Large intestine (tissue), 12 donors: ENCODE data around the gene NTF3. TPM values are rescaled to one million over a fixed set of nuclear protein-coding genes. Genes with fewer than 3 reads are reported as not detected.

Experiments used
- DNase-seq, 2 donors: peaks; one replicate each; pipeline versions ENCODE4 v3.0.0 to v3.0.0-alpha.2; 2013
- H3K27ac ChIP-seq: one replicate; pipeline ENCODE4 v1.5.1; 2013; ENCODE audit warnings: low read length
- H3K27me3 ChIP-seq: 2 replicates; pipeline ENCODE4 v1.6.1; 2013; ENCODE audit warnings: low read length; ENCODE audit not compliant: control insufficient read depth, insufficient read depth
- H3K36me3 ChIP-seq: 2 replicates; pipeline ENCODE4 v1.6.1; 2013; ENCODE audit warnings: low read length; ENCODE audit not compliant: control insufficient read depth, insufficient read depth
- H3K4me1 ChIP-seq: one replicate; pipeline ENCODE4 v1.6.1; 2013; ENCODE audit warnings: low read length; ENCODE audit not compliant: control insufficient read depth, insufficient read depth
- H3K4me3 ChIP-seq: one replicate; pipeline ENCODE4 v1.5.1; 2013; ENCODE audit warnings: low read length
- H3K9me3 ChIP-seq: one replicate; pipeline ENCODE4 v1.6.1; 2013; ENCODE audit warnings: mild to moderate bottlenecking, low read depth, low read length, moderate library complexity; ENCODE audit not compliant: control insufficient read depth
- WGBS: methylation state at CpG from one replicate; pipeline ENCODE4 v1.1.5; 2013; ENCODE audit warnings: low lambda C conversion rate; ENCODE audit not compliant: insufficient coverage; 5-methylcytosine and 5-hydroxymethylcytosine counted together
- long read RNA-seq, 11 donors: transcript quantifications; one replicate each; lab custom pipeline, GENCODE V29; 2026
- polyA plus RNA-seq: library from polyadenylated mRNA; unstranded; fragments of 120-200 nt; gene quantifications from one replicate; pipeline ENCODE4 v1.2.1, GENCODE V29; 2013

NTF3 gene
- 2.1 TPM for polyA plus RNA-seq
- long read RNA-seq, donor 1, partial matches to known transcripts: 0 of 2 reads
- long read RNA-seq, donor 1, other reads (novel, unspliced or antisense): 0 of 2 reads
- long read RNA-seq, donor 2, partial matches to known transcripts: 0 of 5 reads
- long read RNA-seq, donor 2, other reads (novel, unspliced or antisense): 0 of 5 reads
- long read RNA-seq, donor 3: 0 reads
- long read RNA-seq, donor 4, partial matches to known transcripts: 0 of 1 reads
- long read RNA-seq, donor 4, other reads (novel, unspliced or antisense): 0 of 1 reads
- long read RNA-seq, donor 5, partial matches to known transcripts: 0 of 2 reads
- long read RNA-seq, donor 5, other reads (novel, unspliced or antisense): 0 of 2 reads
- long read RNA-seq, donor 6, partial matches to known transcripts: 0 of 4 reads
- long read RNA-seq, donor 6, other reads (novel, unspliced or antisense): 0 of 4 reads
- long read RNA-seq, donor 7, partial matches to known transcripts: 0 of 4 reads
- long read RNA-seq, donor 7, other reads (novel, unspliced or antisense): 0 of 4 reads
- long read RNA-seq, donor 8, partial matches to known transcripts: 0 of 7 reads
- long read RNA-seq, donor 8, other reads (novel, unspliced or antisense): 0 of 7 reads
- long read RNA-seq, donor 9, partial matches to known transcripts: 0 of 4 reads
- long read RNA-seq, donor 9, other reads (novel, unspliced or antisense): 0 of 4 reads
- long read RNA-seq, donor 10, partial matches to known transcripts: 0 of 4 reads
- long read RNA-seq, donor 10, other reads (novel, unspliced or antisense): 0 of 4 reads
- long read RNA-seq, donor 11, partial matches to known transcripts: 0 of 1 reads
- long read RNA-seq, donor 11, other reads (novel, unspliced or antisense): 0 of 1 reads

GRCh38 chr12:5432011-5432400 lies at the start of gene NTF3:
Gene NTF3, plus strand, starts transcription at chr12:5432108. Its CDS starts 217 bp downstream, at chr12:5432325.
- H3K27me3 ChIP-seq: peaks cover 80% of the 10 kb centered on the region
- peaks cover 6% of the 10 kb centered on the region for H3K9me3 ChIP-seq
- H3K4me3 ChIP-seq: peak within 1 kb of the TSS; percentile 53
- 0% methylated on average over 1 of the region's 34 CpGs for WGBS
- peak in 1 of 2 donors; percentile 49 for DNase-seq
- no peaks in the 10 kb centered on the region for H3K36me3 ChIP-seq
- H3K4me1 ChIP-seq: peaks cover 9% of the 10 kb centered on the region
- H3K27ac ChIP-seq: peak within 1 kb of the TSS; percentile 22

GRCh38 chr12:5384015-5384414 lies 47.9 kb upstream of the NTF3 start:
- Histone ChIP-seq H3K4me3 (no peak overlapping the region), H3K9me3 (no peaks in the 10 kb centered on the region), H3K4me1 (no peaks in the 10 kb centered on the region), H3K27me3 (no peaks in the 10 kb centered on the region), H3K27ac (no peak overlapping the region), H3K36me3 (no peaks in the 10 kb centered on the region)
- WGBS: 100% methylated on average over 1 of the region's 4 CpGs
- DNase-seq: no peak

GRCh38 chr12:5388581-5389535 lies 43.0 kb upstream of the NTF3 start:
- no peaks in the 10 kb centered on the region for H3K27me3 ChIP-seq
- peaks cover 13% of the 10 kb centered on the region for H3K4me1 ChIP-seq
- H3K27ac ChIP-seq: no peak overlapping the region
- no peaks in the 10 kb centered on the region for H3K36me3 ChIP-seq
- DNase-seq: no peak
- no peak overlapping the region for H3K4me3 ChIP-seq
- WGBS: 87% methylated on average over 2 of the region's 5 CpGs
- H3K9me3 ChIP-seq: no peaks in the 10 kb centered on the region

GRCh38 chr12:5390174-5390799 lies 41.6 kb upstream of the NTF3 start:
- peak; percentile 68 to 85 for DNase-seq
- H3K4me3 ChIP-seq: no peak overlapping the region
- no peaks in the 10 kb centered on the region for H3K9me3 ChIP-seq
- no peaks in the 10 kb centered on the region for H3K36me3 ChIP-seq
- H3K27ac ChIP-seq: peak overlapping the region; percentile 51
- no peaks in the 10 kb centered on the region for H3K27me3 ChIP-seq
- peaks cover 13% of the 10 kb centered on the region for H3K4me1 ChIP-seq
- WGBS: no CpG with 5 or more reads among the region's 6 CpGs

- peaks cover 13% of the 10 kb centered on the region for H3K4me1 ChIP-seq
- no peaks in the 10 kb centered on the region for H3K36me3 ChIP-seq
- peak overlapping the region; percentile 39 for H3K27ac ChIP-seq
- peak in 1 of 2 donors; percentile 41 for DNase-seq
- H3K9me3 ChIP-seq: no peaks in the 10 kb centered on the region
- WGBS: no CpG with 5 or more reads among the region's 2 CpGs
- no peak overlapping the region for H3K4me3 ChIP-seq
- H3K27me3 ChIP-seq: no peaks in the 10 kb centered on the region
These were observed 40.3 kb upstream of the NTF3 start for GRCh38 chr12:5391653-5392052.

- Histone ChIP-seq H3K4me1 (peaks cover 13% of the 10 kb centered on the region), H3K27me3 (no peaks in the 10 kb centered on the region), H3K9me3 (no peaks in the 10 kb centered on the region), H3K4me3 (no peak overlapping the region), H3K36me3 (no peaks in the 10 kb centered on the region), H3K27ac (no peak overlapping the region)
- WGBS: 100% methylated on average over 1 of the region's 5 CpGs
- no peak for DNase-seq
These were observed 38.9 kb upstream of the NTF3 start for GRCh38 chr12:5392961-5393360.

GRCh38 chr12:5395443-5396271 lies 36.3 kb upstream of the NTF3 start:
- no peak for DNase-seq
- H3K27me3 ChIP-seq: no peaks in the 10 kb centered on the region
- peaks cover 4% of the 10 kb centered on the region for H3K4me1 ChIP-seq
- WGBS: no CpG with 5 or more reads among the region's 13 CpGs
- H3K4me3 ChIP-seq: no peak overlapping the region
- no peaks in the 10 kb centered on the region for H3K36me3 ChIP-seq
- no peak overlapping the region for H3K27ac ChIP-seq
- H3K9me3 ChIP-seq: no peaks in the 10 kb centered on the region

GRCh38 chr12:5396541-5396940 lies 35.4 kb upstream of the NTF3 start:
- no peak for DNase-seq
- H3K4me3 ChIP-seq: no peak overlapping the region
- no peaks in the 10 kb centered on the region for H3K4me1 ChIP-seq
- no peak overlapping the region for H3K27ac ChIP-seq
- H3K9me3 ChIP-seq: no peaks in the 10 kb centered on the region
- 80% methylated on average over 1 of the region's 1 CpG for WGBS
- no peaks in the 10 kb centered on the region for H3K27me3 ChIP-seq
- H3K36me3 ChIP-seq: no peaks in the 10 kb centered on the region

GRCh38 chr12:5399266-5399665 lies 32.6 kb upstream of the NTF3 start:
- no CpG with 5 or more reads among the region's 2 CpGs for WGBS
- H3K4me3 ChIP-seq: no peak overlapping the region
- no peaks in the 10 kb centered on the region for H3K36me3 ChIP-seq
- DNase-seq: no peak
- H3K9me3 ChIP-seq: no peaks in the 10 kb centered on the region
- no peaks in the 10 kb centered on the region for H3K4me1 ChIP-seq
- no peaks in the 10 kb centered on the region for H3K27me3 ChIP-seq
- H3K27ac ChIP-seq: no peak overlapping the region
